ENCODE measurements around the gene DDIT4. TPM values are rescaled to one million over a fixed set of nuclear protein-coding genes. Genes with fewer than 3 reads are reported as not detected.
"Not testable (repeated sequence)": the region's sequence is repeated elsewhere in the genome, so short reads cannot be mapped to it uniquely, and the experiment has no call there.

Gene DDIT4
- polyA plus RNA-seq, 3 donors = 26.1 to 611 (median 45.8) TPM

- Histone ChIP-seq H3K4me3 (replicated peaks in 1 of 3; ENCODE audit: low read depth in 2 of 3, low read length in 3 of 3) (no peak overlapping the region), H3K79me2 (ENCODE audit: insufficient read depth, low read length) (no peaks in the 10 kb centered on the region), H3K4me1 (ENCODE audit: control insufficient read depth in 1 of 2, insufficient read depth in 2 of 2, low read length in 2 of 2) (peaks cover 31 to 35% of the 10 kb centered on the region in 2 donors), H3K4me2 (replicated peaks; ENCODE audit: extremely low read depth, low read length, poor library complexity, severe bottlenecking) (no peak overlapping the region), H2AFZ (ENCODE audit: insufficient read depth, low read depth, low read length, poor library complexity, severe bottlenecking) (no peak overlapping the region), H3K27ac (ENCODE audit: low read depth in 1 of 2, low read length in 2 of 2) (no peak overlapping the region), H3K9me3 (replicated peaks in 1 of 2; ENCODE audit: control insufficient read depth in 1 of 2, insufficient read depth in 1 of 2, low read length in 2 of 2) (no peaks in the 10 kb centered on the region), H4K20me1 (ENCODE audit: insufficient read depth, low read length) (no peaks in the 10 kb centered on the region), H3K27me3 (ENCODE audit: control insufficient read depth in 2 of 2, insufficient read depth in 2 of 2, low read length in 2 of 2) (no peaks in the 10 kb centered on the region), H3K36me3 (replicated peaks in 1 of 2; ENCODE audit: control insufficient read depth in 1 of 2, insufficient read depth in 2 of 2, low read length in 2 of 2) (no peaks in the 10 kb centered on the region), H3K9ac (ENCODE audit: insufficient read depth, low read length, poor library complexity, severe bottlenecking) (no peak overlapping the region)
- peaks cover 0 to 5% (median 0%) of the 10 kb centered on the region in 7 donors for H3K9me3 Mint-ChIP-seq
- peaks cover 2 to 12% (median 2%) of the 10 kb centered on the region in 3 donors for H3K27me3 Mint-ChIP-seq (ENCODE audit: low read depth in 3 of 3)
- WGBS (ENCODE audit: insufficient coverage) = no CpG with 5 or more reads among the region's 5 CpGs
- intact Hi-C loops (cut with micrococcal nuclease) = no loop called here
- peaks cover 2 to 4% of the 10 kb centered on the region in 2 donors for H3K36me3 Mint-ChIP-seq
- H3K4me1 Mint-ChIP-seq = peaks cover 32% of the 10 kb centered on the region
- TF ChIP-seq CTCF (IDR thresholded peaks at IDR 0.05) = no peak
- DNase-seq = no peak
- H3K27ac Mint-ChIP-seq = no peak overlapping the region
- H3K4me3 Mint-ChIP-seq = no peak overlapping the region
These were observed 32.6 kb downstream of the DDIT4 start for GRCh38 chr10:72306215-72306760.

- H3K4me3 Mint-ChIP-seq; H3K27me3 ChIP-seq (ENCODE audit: control insufficient read depth in 2 of 2, insufficient read depth in 2 of 2, low read length in 2 of 2); H3K79me2 ChIP-seq (ENCODE audit: insufficient read depth, low read length); H3K27ac ChIP-seq (ENCODE audit: low read depth in 1 of 2, low read length in 2 of 2); H4K20me1 ChIP-seq (ENCODE audit: insufficient read depth, low read length); H3K4me3 ChIP-seq (replicated peaks in 1 of 3; ENCODE audit: low read depth in 2 of 3, low read length in 3 of 3); H3K4me2 ChIP-seq (replicated peaks; ENCODE audit: extremely low read depth, low read length, poor library complexity, severe bottlenecking); H3K9ac ChIP-seq (ENCODE audit: insufficient read depth, low read length, poor library complexity, severe bottlenecking); intact Hi-C loops (cut with micrococcal nuclease); H3K9me3 ChIP-seq (replicated peaks in 1 of 2; ENCODE audit: control insufficient read depth in 1 of 2, insufficient read depth in 1 of 2, low read length in 2 of 2); H3K36me3 ChIP-seq (replicated peaks in 1 of 2; ENCODE audit: control insufficient read depth in 1 of 2, insufficient read depth in 2 of 2, low read length in 2 of 2); H3K36me3 Mint-ChIP-seq; DNase-seq; H3K9me3 Mint-ChIP-seq: not testable (repeated sequence)
- 100% methylated on average over 2 of the region's 7 CpGs for WGBS (ENCODE audit: insufficient coverage)
- H3K4me1 ChIP-seq (ENCODE audit: control insufficient read depth in 1 of 2, insufficient read depth in 2 of 2, low read length in 2 of 2) = peaks cover 31 to 35% of the 10 kb centered on the region in 2 donors
- peak overlapping the region; percentile 13 for H2AFZ ChIP-seq (ENCODE audit: insufficient read depth, low read depth, low read length, poor library complexity, severe bottlenecking)
- Mint-ChIP-seq H3K27ac (peak overlapping the region in 1 of 7 donors; percentile 32), H3K4me1 (peaks cover 32% of the 10 kb centered on the region), H3K27me3 (ENCODE audit: low read depth in 3 of 3) (peaks cover 2 to 12% (median 2%) of the 10 kb centered on the region in 3 donors)
These were observed 34.0 kb downstream of the DDIT4 start for GRCh38 chr10:72307711-72308110.
